ENCODE data around the gene DGKA.

The DGKA gene

DNA sequence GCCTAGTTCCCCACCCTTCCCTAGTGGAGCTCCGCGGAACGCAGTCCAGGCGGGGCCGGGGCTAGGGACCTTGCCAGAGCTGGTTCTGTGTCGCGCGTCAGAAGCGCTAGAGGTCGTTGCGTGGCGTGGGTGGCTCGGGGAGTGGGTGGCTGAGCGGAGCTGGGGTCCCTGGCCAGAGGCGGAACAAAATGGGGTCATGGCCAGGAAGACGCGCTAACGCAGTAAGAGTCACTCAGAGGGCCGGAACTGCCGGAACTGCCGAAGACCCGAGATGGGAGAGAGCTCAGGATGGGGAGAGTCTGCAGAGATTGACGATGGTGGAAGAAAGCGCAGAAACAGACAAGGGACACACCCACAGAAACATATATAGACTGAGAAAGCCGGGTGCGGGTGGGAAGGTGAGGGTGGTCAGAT is 4.8 kb downstream of the DGKA start:
- peaks cover 16 to 55% (median 25%) of the 10 kb centered on the region in 4 experiments for H3K36me3 ChIP-seq (ENCODE audit: control insufficient read depth in 4 of 4, insufficient read depth in 4 of 4, low read length in 3 of 4)
- H3K27ac ChIP-seq (ENCODE audit: insufficient read depth in 1 of 2, low read depth in 1 of 2, low read length in 2 of 2, poor library complexity in 1 of 2, severe bottlenecking in 2 of 2), result no peak overlapping the region
- ChIA-PET CTCF (interaction anchor here (0.5 to 5.7 kb wide), 9 partner anchors 9 to 188 kb away, joined by 3 to 27 read pairs (median 4); no protein-coding TSS in a partner anchor), POLR2A (no interaction called here)
- no peak for DNase-seq
- H3K27me3 ChIP-seq (replicated peaks in 2 of 5; ENCODE audit: control insufficient read depth in 4 of 5, insufficient read depth in 5 of 5, low read length in 4 of 5), result no peaks in the 10 kb centered on the region
- H3K4me1 ChIP-seq (ENCODE audit: control extremely low read depth in 1 of 4, control insufficient read depth in 4 of 4, insufficient read depth in 4 of 4, low read length in 3 of 4), result peaks cover 4 to 35% (median 31%) of the 10 kb centered on the region in 4 experiments
- no peak overlapping the region for H3K4me3 ChIP-seq (ENCODE audit: control insufficient read depth in 1 of 7, extremely low read depth in 1 of 7, insufficient read depth in 4 of 7, low read depth in 2 of 7, low read length in 6 of 7)
- 95% methylated on average over 20 of the region's 26 CpGs for WGBS (ENCODE audit: insufficient coverage)
- no peaks in the 10 kb centered on the region for H3K9me3 ChIP-seq (ENCODE audit: control extremely low read depth in 1 of 5, control insufficient read depth in 4 of 5, insufficient read depth in 2 of 5, low read depth in 1 of 5, low read length in 4 of 5)

DNA sequence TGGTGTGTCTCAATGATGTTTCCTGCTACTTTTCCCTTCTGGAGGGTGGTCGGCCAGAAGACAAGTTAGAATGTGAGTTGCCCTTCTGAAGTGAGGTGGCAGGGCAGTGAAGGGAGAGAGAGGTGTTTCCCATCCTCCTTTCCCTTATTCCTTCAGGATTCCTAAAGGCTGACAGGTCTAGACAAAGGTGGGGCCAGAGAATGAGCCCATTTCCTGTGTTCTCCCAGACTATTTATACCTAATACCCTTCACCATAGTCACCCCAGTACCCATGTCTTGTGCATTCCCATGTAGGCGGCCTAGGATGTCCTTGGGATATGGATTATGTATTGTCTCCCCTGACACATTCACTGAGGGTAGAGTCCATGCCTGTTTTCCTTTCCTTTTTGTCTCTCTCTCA is 7.0 kb downstream of the DGKA start:
- POLR2A ChIA-PET, result no interaction called here
- WGBS (ENCODE audit: insufficient coverage), result 100% methylated on average over 1 of the region's 2 CpGs
- Histone ChIP-seq H3K9me3 (ENCODE audit: control extremely low read depth in 1 of 5, control insufficient read depth in 4 of 5, insufficient read depth in 2 of 5, low read depth in 1 of 5, low read length in 4 of 5) (no peaks in the 10 kb centered on the region), H3K27me3 (replicated peaks in 2 of 5; ENCODE audit: control insufficient read depth in 4 of 5, insufficient read depth in 5 of 5, low read length in 4 of 5) (no peaks in the 10 kb centered on the region), H3K36me3 (ENCODE audit: control insufficient read depth in 4 of 4, insufficient read depth in 4 of 4, low read length in 3 of 4) (peaks cover 24 to 77% (median 44%) of the 10 kb centered on the region in 4 experiments), H3K27ac (ENCODE audit: insufficient read depth in 1 of 2, low read depth in 1 of 2, low read length in 2 of 2, poor library complexity in 1 of 2, severe bottlenecking in 2 of 2) (no peak overlapping the region), H3K4me1 (ENCODE audit: control extremely low read depth in 1 of 4, control insufficient read depth in 4 of 4, insufficient read depth in 4 of 4, low read length in 3 of 4) (peaks cover under 1 to 16% (median 12%) of the 10 kb centered on the region in 4 experiments), H3K4me3 (ENCODE audit: control insufficient read depth in 1 of 7, extremely low read depth in 1 of 7, insufficient read depth in 4 of 7, low read depth in 2 of 7, low read length in 6 of 7) (no peak overlapping the region)
- no peak for DNase-seq
- CTCF ChIA-PET, result interaction anchor here (1.1 to 4.8 kb wide), 7 partner anchors 11 to 199 kb away, joined by 3 to 37 read pairs (median 14); no protein-coding TSS in a partner anchor

DNA sequence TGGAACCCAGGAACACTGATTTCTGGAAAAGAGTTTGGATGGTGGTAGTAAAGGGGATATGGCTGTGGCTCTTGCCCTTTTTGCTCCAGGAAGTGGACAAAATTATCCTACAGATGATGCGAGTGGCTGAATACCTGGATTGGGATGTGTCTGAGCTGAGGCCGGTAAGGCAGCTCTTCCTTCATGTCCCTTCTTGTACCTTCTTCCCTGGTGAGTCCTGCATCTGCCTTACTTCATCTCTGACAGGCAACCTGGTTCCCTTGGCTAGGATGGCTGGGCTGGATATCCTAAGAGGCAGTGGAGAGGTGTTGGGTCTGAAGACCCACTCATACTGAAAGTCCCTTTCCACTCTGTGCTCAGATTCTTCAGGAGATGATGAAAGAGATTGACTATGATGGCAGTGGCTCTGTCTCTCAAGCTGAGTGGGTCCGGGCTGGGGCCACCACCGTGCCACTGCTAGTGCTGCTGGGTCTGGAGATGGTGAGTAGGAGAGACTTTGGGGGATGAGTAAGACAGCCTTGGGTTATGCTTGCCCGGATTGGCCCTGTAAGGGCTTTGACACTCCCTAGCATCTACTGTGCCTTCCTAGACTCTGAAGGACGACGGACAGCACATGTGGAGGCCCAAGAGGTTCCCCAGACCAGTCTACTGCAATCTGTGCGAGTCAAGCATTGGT is 8.0 kb downstream of the DGKA start:
- Histone ChIP-seq H3K36me3 (ENCODE audit: control insufficient read depth in 4 of 4, insufficient read depth in 4 of 4, low read length in 3 of 4) (peaks cover 24 to 83% (median 46%) of the 10 kb centered on the region in 4 experiments), H3K27ac (ENCODE audit: insufficient read depth in 1 of 2, low read depth in 1 of 2, low read length in 2 of 2, poor library complexity in 1 of 2, severe bottlenecking in 2 of 2) (no peak overlapping the region)

DNA sequence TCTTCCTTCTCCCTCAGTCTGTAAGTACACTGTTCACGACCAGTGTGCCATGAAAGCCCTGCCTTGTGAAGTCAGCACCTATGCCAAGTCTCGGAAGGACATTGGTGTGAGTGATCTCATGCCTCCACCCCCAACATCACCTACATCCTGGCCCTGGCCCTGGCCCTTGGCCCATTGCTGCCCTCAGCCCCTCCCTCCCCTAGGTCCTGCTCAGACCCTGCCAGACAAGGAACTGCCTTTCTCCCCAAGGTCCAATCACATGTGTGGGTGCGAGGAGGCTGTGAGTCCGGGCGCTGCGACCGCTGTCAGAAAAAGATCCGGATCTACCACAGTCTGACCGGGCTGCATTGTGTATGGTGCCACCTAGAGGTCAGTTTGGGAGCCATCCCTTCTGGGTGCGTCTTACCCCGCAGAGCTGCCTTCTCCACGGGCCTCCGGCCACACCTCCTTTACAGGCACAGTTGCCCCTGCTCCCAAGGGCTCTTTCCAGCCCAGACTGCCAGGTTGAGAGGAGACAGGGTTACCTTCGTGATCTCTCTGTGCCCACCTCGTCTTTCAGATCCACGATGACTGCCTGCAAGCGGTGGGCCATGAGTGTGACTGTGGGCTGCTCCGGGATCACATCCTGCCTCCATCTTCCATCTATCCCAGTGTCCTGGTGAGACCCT is 9.2 kb downstream of the DGKA start:
- Histone ChIP-seq H3K27ac (ENCODE audit: insufficient read depth in 1 of 2, low read depth in 1 of 2, low read length in 2 of 2, poor library complexity in 1 of 2, severe bottlenecking in 2 of 2) (no peak overlapping the region), H3K4me1 (ENCODE audit: control extremely low read depth in 1 of 4, control insufficient read depth in 4 of 4, insufficient read depth in 4 of 4, low read length in 3 of 4) (peaks cover 0 to 8% (median 6%) of the 10 kb centered on the region in 4 experiments), H3K4me3 (ENCODE audit: control insufficient read depth in 1 of 7, extremely low read depth in 1 of 7, insufficient read depth in 4 of 7, low read depth in 2 of 7, low read length in 6 of 7) (peak overlapping the region in 1 of 7 experiments; percentile 6), H3K27me3 (replicated peaks in 2 of 5; ENCODE audit: control insufficient read depth in 4 of 5, insufficient read depth in 5 of 5, low read length in 4 of 5) (no peaks in the 10 kb centered on the region), H3K36me3 (ENCODE audit: control insufficient read depth in 4 of 4, insufficient read depth in 4 of 4, low read length in 3 of 4) (peaks cover 26 to 82% (median 53%) of the 10 kb centered on the region in 4 experiments), H3K9me3 (ENCODE audit: control extremely low read depth in 1 of 5, control insufficient read depth in 4 of 5, insufficient read depth in 2 of 5, low read depth in 1 of 5, low read length in 4 of 5) (no peaks in the 10 kb centered on the region)
- POLR2A ChIA-PET, result interaction anchor here (0.7 kb wide), 1 partner anchor 14 kb away, joined by 3 read pairs; no protein-coding TSS in a partner anchor
- DNase-seq, result peak; percentile 81 to 87 (median 82)
- 31% methylated on average over 13 of the region's 18 CpGs for WGBS (ENCODE audit: insufficient coverage)
- CTCF ChIA-PET, result interaction anchor here (0.6 to 4.8 kb wide), 24 partner anchors 8 to 203 kb away, joined by 3 to 37 read pairs (median 4); partner anchors contain the start of genes PYM1 and SUOX

More for the DNA sequence above, 8.0 kb downstream of the DGKA start:
- DNase-seq, result no peak
- ChIA-PET CTCF (interaction anchor here (0.7 to 4.8 kb wide), 17 partner anchors 9 to 200 kb away, joined by 3 to 37 read pairs (median 5); partner anchors contain the start of genes PYM1 and SUOX), POLR2A (interaction anchor here (0.5 kb wide), 1 partner anchor 205 kb away, joined by 3 read pairs; no protein-coding TSS in a partner anchor)
- Histone ChIP-seq H3K4me1 (ENCODE audit: control extremely low read depth in 1 of 4, control insufficient read depth in 4 of 4, insufficient read depth in 4 of 4, low read length in 3 of 4) (peaks cover 0 to 8% (median 6%) of the 10 kb centered on the region in 4 experiments), H3K9me3 (ENCODE audit: control extremely low read depth in 1 of 5, control insufficient read depth in 4 of 5, insufficient read depth in 2 of 5, low read depth in 1 of 5, low read length in 4 of 5) (no peaks in the 10 kb centered on the region), H3K4me3 (ENCODE audit: control insufficient read depth in 1 of 7, extremely low read depth in 1 of 7, insufficient read depth in 4 of 7, low read depth in 2 of 7, low read length in 6 of 7) (no peak overlapping the region), H3K27me3 (replicated peaks in 2 of 5; ENCODE audit: control insufficient read depth in 4 of 5, insufficient read depth in 5 of 5, low read length in 4 of 5) (no peaks in the 10 kb centered on the region)
- 98% methylated on average over 8 of the region's 8 CpGs for WGBS (ENCODE audit: insufficient coverage)

DNA sequence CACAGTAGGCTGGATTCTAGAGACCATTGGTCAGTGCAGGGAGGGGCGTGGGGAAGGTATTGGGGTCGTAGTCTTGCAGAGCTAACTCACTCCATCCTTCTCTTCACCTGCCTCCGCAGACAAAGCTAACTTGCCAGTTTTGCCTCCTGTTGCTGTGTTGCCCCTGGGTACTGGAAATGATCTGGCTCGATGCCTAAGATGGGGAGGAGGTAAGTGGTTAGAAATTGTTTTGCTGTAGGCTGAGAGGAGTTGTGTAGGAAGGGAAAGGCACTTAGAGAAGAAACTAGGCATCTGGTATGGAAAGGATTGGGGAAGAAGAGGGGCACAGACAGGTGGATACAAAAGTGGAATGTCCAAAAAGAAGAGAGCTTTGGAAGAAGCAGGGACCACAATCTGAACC is 11.1 kb downstream of the DGKA start:
- ChIA-PET CTCF (interaction anchor here (0.8 to 4.8 kb wide), 7 partner anchors 9 to 40 kb away, joined by 3 to 37 read pairs (median 6); no protein-coding TSS in a partner anchor), POLR2A (no interaction called here)
- peaks cover 28 to 82% (median 54%) of the 10 kb centered on the region in 4 experiments for H3K36me3 ChIP-seq (ENCODE audit: control insufficient read depth in 4 of 4, insufficient read depth in 4 of 4, low read length in 3 of 4)
- WGBS (ENCODE audit: insufficient coverage), result 100% methylated on average over 2 of the region's 4 CpGs
- peaks cover 0 to 8% (median 6%) of the 10 kb centered on the region in 4 experiments for H3K4me1 ChIP-seq (ENCODE audit: control extremely low read depth in 1 of 4, control insufficient read depth in 4 of 4, insufficient read depth in 4 of 4, low read length in 3 of 4)
- DNase-seq, result no peak
- no peak overlapping the region for H3K27ac ChIP-seq (ENCODE audit: insufficient read depth in 1 of 2, low read depth in 1 of 2, low read length in 2 of 2, poor library complexity in 1 of 2, severe bottlenecking in 2 of 2)
- no peaks in the 10 kb centered on the region for H3K9me3 ChIP-seq (ENCODE audit: control extremely low read depth in 1 of 5, control insufficient read depth in 4 of 5, insufficient read depth in 2 of 5, low read depth in 1 of 5, low read length in 4 of 5)
- H3K4me3 ChIP-seq (ENCODE audit: control insufficient read depth in 1 of 7, extremely low read depth in 1 of 7, insufficient read depth in 4 of 7, low read depth in 2 of 7, low read length in 6 of 7), result no peak overlapping the region
- H3K27me3 ChIP-seq (replicated peaks in 2 of 5; ENCODE audit: control insufficient read depth in 4 of 5, insufficient read depth in 5 of 5, low read length in 4 of 5), result no peaks in the 10 kb centered on the region

DNA sequence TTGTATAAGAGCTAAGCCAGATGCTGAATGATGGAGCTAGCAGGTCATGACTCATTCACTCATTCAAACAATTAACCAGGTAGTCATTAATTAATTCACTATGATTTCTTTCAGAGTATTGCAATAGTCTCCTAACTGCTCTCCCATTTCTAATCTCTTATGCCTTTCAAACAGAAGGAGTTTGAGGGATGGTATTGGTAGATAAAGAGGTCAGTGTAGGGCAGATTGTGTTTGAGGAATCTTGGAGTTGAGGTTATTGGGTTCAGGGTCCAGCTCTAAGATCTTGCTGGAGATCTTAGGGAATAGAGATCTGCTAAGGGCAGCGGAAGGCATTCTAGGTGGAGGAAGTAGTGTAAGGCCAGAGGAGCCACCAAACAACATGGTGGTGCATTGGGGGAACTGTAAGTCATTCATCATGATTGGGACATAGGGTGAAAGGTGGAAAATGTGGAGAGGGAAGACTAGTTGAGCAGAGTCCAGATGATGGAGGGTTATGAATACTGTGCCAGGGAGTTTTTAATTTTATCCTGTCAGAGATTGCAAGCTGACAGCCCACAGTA is 11.7 kb downstream of the DGKA start:
- H3K4me3 ChIP-seq (ENCODE audit: control insufficient read depth in 1 of 7, extremely low read depth in 1 of 7, insufficient read depth in 4 of 7, low read depth in 2 of 7, low read length in 6 of 7), result no peak overlapping the region
- peaks cover 0 to 8% (median 6%) of the 10 kb centered on the region in 4 experiments for H3K4me1 ChIP-seq (ENCODE audit: control extremely low read depth in 1 of 4, control insufficient read depth in 4 of 4, insufficient read depth in 4 of 4, low read length in 3 of 4)
- ChIA-PET POLR2A (interaction anchor here (0.6 kb wide), 1 partner anchor 111 kb away, joined by 3 read pairs; no protein-coding TSS in a partner anchor), CTCF (interaction anchor here (0.6 to 4.8 kb wide), 9 partner anchors 10 to 204 kb away, joined by 3 to 37 read pairs (median 4); partner anchors contain the start of gene RAB5B)
- no peaks in the 10 kb centered on the region for H3K27me3 ChIP-seq (replicated peaks in 2 of 5; ENCODE audit: control insufficient read depth in 4 of 5, insufficient read depth in 5 of 5, low read length in 4 of 5)
- no peak overlapping the region for H3K27ac ChIP-seq (ENCODE audit: insufficient read depth in 1 of 2, low read depth in 1 of 2, low read length in 2 of 2, poor library complexity in 1 of 2, severe bottlenecking in 2 of 2)
- H3K36me3 ChIP-seq (ENCODE audit: control insufficient read depth in 4 of 4, insufficient read depth in 4 of 4, low read length in 3 of 4), result peaks cover 26 to 77% (median 52%) of the 10 kb centered on the region in 4 experiments
- 100% methylated on average over 1 of the region's 1 CpG for WGBS (ENCODE audit: insufficient coverage)
- H3K9me3 ChIP-seq (ENCODE audit: control extremely low read depth in 1 of 5, control insufficient read depth in 4 of 5, insufficient read depth in 2 of 5, low read depth in 1 of 5, low read length in 4 of 5), result no peaks in the 10 kb centered on the region
- no peak for DNase-seq

All from common myeloid progenitor, CD34-positive (primary cell).